Liver (tissue), 2 donors: ENCODE data around the gene DCUN1D3.

Experiments used
- CTCF ChIP-seq: fragments of 150-350 bp; IDR thresholded peaks from 2 replicates; pipeline ENCODE4 v1.5.1; 2017; ENCODE audit warnings: improper control_type of control experiment, low read depth, low read length; ENCODE audit not compliant: missing input control
- FOXA1 ChIP-seq: IDR thresholded peaks from 2 replicates; pipeline ENCODE4 v1.6.1; 2016; ENCODE audit warnings: antibody characterized with exemption
- donor health status: healthy.

- TF ChIP-seq CTCF (no peak), FOXA1 (no peak)
These were observed 19.9 kb upstream of the DCUN1D3 start for GRCh38 chr16:20920091-20920490.
